CD4-positive, alpha-beta T cell (primary cell): ENCODE results near the gene LLGL1. TPM values are rescaled to one million over a fixed set of nuclear protein-coding genes. Genes with fewer than 3 reads are reported as not detected.
A peak's percentile ranks its signal among the peaks of the same experiment; 100 is the strongest.

Source experiments
- ATAC-seq: fragments of 200-7000 bp; cut with Tn5 transposase; one replicate; pipeline ENCODE4 v1.10.0; 2022; ENCODE audit warnings: mild to moderate bottlenecking; ENCODE audit not compliant: poor library complexity
- CTCF ChIA-PET: fragments of 350-600 bp; sonication (Branson Sonifier 250); formaldehyde crosslinking; loops from one replicate; lab custom pipeline; 2021; ENCODE audit warnings: antibody characterized with exemption, inconsistent platforms; lab: Charles Lee
- POLR2A ChIA-PET: fragments of 350-600 bp; sonication (Branson Sonifier 250); formaldehyde crosslinking; loops from one replicate; lab custom pipeline; 2021; ENCODE audit warnings: antibody characterized with exemption, inconsistent platforms; lab: Charles Lee
- DNase-seq, 14 experiments: peaks; one replicate each; pipeline ENCODE4 v3.0.0-alpha.2; 2013 to 2020; ENCODE audit warnings: mixed read lengths in 2 of 14
- H3K27ac ChIP-seq, 2 donors: one replicate each; pipeline versions ENCODE4 v1.5.1 to v1.7.0; 2013; ENCODE audit warnings: low read length in 2 of 2, low read depth in 1 of 2, mild to moderate bottlenecking in 1 of 2
- H3K27me3 ChIP-seq, 2 experiments: 1 replicate in 1 of 2; 2 replicates in 1 of 2; pipeline versions ENCODE4 v1.6.1 to v1.7.0; 2013; ENCODE audit warnings: low read length in 2 of 2, control low read depth in 1 of 2, mild to moderate bottlenecking in 1 of 2, moderate library complexity in 1 of 2; ENCODE audit not compliant: insufficient read depth in 2 of 2, control insufficient read depth in 1 of 2
- H3K36me3 ChIP-seq: one replicate; pipeline ENCODE4 v1.6.1; 2013; ENCODE audit warnings: low read length, control low read depth; ENCODE audit not compliant: insufficient read depth
- H3K4me1 ChIP-seq: one replicate; pipeline ENCODE4 v1.6.1; 2013; ENCODE audit warnings: low read length, control low read depth; ENCODE audit not compliant: insufficient read depth
- H3K4me3 ChIP-seq: one replicate; pipeline ENCODE4 v1.5.1; 2013; ENCODE audit warnings: mild to moderate bottlenecking, low read length, moderate library complexity
- H3K9me3 ChIP-seq, 2 experiments: 1 replicate in 1 of 2; 2 replicates in 1 of 2; pipeline versions ENCODE4 v1.6.1 to v1.7.0; 2013; ENCODE audit warnings: low read length in 2 of 2, mild to moderate bottlenecking in 2 of 2, control low read depth in 1 of 2, moderate library complexity in 1 of 2; ENCODE audit not compliant: control insufficient read depth in 1 of 2, insufficient read depth in 1 of 2
- H3K27ac Mint-ChIP-seq: one replicate; pipeline ENCODE4 v1.8.0; 2020; ENCODE audit warnings: mixed read lengths
- H3K27me3 Mint-ChIP-seq: one replicate; pipeline ENCODE4 v1.8.0; 2021; ENCODE audit warnings: mixed read lengths
- H3K36me3 Mint-ChIP-seq: one replicate; pipeline ENCODE4 v1.8.0; 2021; ENCODE audit warnings: low read depth, mixed read lengths
- H3K4me1 Mint-ChIP-seq: one replicate; pipeline ENCODE4 v1.8.0; 2021; ENCODE audit warnings: low read depth, mixed read lengths
- H3K4me3 Mint-ChIP-seq: one replicate; pipeline ENCODE4 v1.8.0; 2020; ENCODE audit warnings: mild to moderate bottlenecking, mixed read lengths
- H3K9me3 Mint-ChIP-seq: one replicate; pipeline ENCODE4 v1.8.0; 2020; ENCODE audit warnings: mixed read lengths
- intact Hi-C, 2 experiments: fragments of 100-400 bp; cut with DNase I in 1 of 2; cut with micrococcal nuclease in 1 of 2; formaldehyde crosslinking; loops; one replicate each; pipeline versions ENCODE4 v1.15.1 to v1.9.0; 2023 to 2025; cut with DNase I, micrococcal nuclease
- polyA plus RNA-seq, 2 donors: library from polyadenylated mRNA; unstranded; fragments of 120-200 nt; gene quantifications; one replicate each; pipeline ENCODE4 v1.2.1, GENCODE V29; 2013
- total RNA-seq, 174 experiments: library from RNA in 2 of 174; stranded (reverse) in 2 of 174; gene quantifications; one replicate each; pipeline ENCODE4 v1.2.3 and lab custom pipeline; 2021 to 2026
- TF ChIP-seq, protein P1 (sequence below): fragments of 200-600 bp; IDR thresholded peaks from one replicate; pipeline ENCODE4 v1.8.0; 2022; ENCODE audit warnings: antibody characterized with exemption, mild to moderate bottlenecking

Gene LLGL1
- total RNA-seq = 10 to 100 TPM; 10.8 to 11.6 TPM
- polyA plus RNA-seq (2013, experiment 1 of 2) = 15.4 TPM
- 14.9 TPM for polyA plus RNA-seq (2013, experiment 2 of 2)
- 8.9 to 72.1 (median 46.4) reads per million in 172 experiments for total RNA-seq (lab: John Stamatoyannopoulos, UW)

DNA sequence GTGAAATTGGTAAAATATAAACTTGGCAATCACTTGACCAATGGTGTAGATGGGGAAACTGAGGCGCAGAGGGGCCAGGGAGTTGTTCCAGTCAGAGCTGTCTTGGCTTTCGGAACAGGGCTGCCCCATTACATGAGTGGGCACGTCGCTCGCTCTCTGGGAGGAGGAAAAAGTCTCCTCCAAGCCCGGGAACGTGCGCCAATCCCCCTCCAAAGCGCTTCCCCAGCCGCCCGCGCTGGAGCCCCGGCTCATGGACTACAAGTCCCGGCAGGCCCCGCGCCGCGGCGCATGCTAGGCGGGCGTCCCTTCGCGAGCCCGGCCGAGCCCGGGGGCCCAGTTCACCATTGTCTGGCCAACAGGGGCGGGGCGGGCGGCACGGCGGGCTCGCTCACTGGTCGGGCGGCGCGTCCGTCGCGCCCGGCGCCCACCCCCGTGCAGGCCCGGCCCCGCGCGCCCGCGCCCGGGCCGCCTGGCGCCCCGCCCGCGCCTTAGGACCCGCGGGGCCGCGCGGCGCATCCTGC, at the start of gene LLGL1:
TSS of gene LLGL1 (plus strand) at position 515 of the 521 bp plus-strand sequence. CDS start 48 bp downstream, outside the sequence.
- Histone ChIP-seq H3K4me3 (peak within 1 kb of the TSS; percentile 81), H3K4me1 (peaks cover 42% of the 10 kb centered on the region), H3K27ac (peak within 1 kb of the TSS in 1 of 2 donors; percentile 21), H3K36me3 (no peaks in the 10 kb centered on the region), H3K27me3 (no peaks in the 10 kb centered on the region), H3K9me3 (no peaks in the 10 kb centered on the region)
- POLR2A ChIA-PET = interaction anchor here (0.6 to 1.7 kb wide), 5 partner anchors 30 to 89 kb away, joined by 3 to 7 read pairs (median 4); partner anchors contain the start of genes ALKBH5 and TOP3A
- peak within 1 kb of the TSS; percentile 62 for H3K27ac Mint-ChIP-seq
- peak; percentile 90 to 97 (median 97) for DNase-seq
- peak within 1 kb of the TSS; percentile 89 for H3K4me3 Mint-ChIP-seq
- CTCF ChIA-PET = no interaction called here
- ATAC-seq = peak; percentile 98
- TF ChIP-seq, protein P1, sequence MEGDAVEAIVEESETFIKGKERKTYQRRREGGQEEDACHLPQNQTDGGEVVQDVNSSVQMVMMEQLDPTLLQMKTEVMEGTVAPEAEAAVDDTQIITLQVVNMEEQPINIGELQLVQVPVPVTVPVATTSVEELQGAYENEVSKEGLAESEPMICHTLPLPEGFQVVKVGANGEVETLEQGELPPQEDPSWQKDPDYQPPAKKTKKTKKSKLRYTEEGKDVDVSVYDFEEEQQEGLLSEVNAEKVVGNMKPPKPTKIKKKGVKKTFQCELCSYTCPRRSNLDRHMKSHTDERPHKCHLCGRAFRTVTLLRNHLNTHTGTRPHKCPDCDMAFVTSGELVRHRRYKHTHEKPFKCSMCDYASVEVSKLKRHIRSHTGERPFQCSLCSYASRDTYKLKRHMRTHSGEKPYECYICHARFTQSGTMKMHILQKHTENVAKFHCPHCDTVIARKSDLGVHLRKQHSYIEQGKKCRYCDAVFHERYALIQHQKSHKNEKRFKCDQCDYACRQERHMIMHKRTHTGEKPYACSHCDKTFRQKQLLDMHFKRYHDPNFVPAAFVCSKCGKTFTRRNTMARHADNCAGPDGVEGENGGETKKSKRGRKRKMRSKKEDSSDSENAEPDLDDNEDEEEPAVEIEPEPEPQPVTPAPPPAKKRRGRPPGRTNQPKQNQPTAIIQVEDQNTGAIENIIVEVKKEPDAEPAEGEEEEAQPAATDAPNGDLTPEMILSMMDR = no peak
- no peaks in the 10 kb centered on the region for H3K9me3 Mint-ChIP-seq
- H3K27me3 Mint-ChIP-seq = no peaks in the 10 kb centered on the region
- no peaks in the 10 kb centered on the region for H3K36me3 Mint-ChIP-seq
- H3K4me1 Mint-ChIP-seq = peaks cover 25% of the 10 kb centered on the region
- intact Hi-C loops = loop anchor here in 1 of 2 experiments (1.0 kb wide), 3 partner anchors 35 to 90 kb away; partner anchors contain the start of genes ALKBH5, MIEF2 and SMCR8

DNA sequence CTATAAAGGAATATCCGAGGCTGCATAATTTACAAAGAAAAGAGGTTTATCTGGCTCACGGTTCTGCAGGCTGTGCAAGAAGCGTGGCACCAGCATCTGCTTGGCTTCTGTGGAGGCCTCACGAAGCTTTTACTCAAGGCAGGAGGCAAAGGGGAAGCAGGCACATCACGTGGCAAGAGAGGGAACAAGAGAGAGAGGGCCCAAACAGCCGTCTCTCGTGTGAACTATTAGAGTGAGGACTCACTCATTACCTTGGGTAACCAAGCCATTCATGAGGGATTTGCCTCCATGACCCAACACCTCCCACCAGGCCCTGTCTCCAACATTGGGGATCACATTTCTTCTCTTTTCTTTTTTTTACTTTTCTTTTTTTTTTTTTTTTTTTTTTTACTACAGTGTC, 49.3 kb upstream of the LLGL1 start:
- POLR2A ChIA-PET = no interaction called here
- no peaks in the 10 kb centered on the region for H3K4me1 ChIP-seq
- Mint-ChIP-seq H3K4me1 (no peaks in the 10 kb centered on the region), H3K36me3 (no peaks in the 10 kb centered on the region), H3K4me3 (peak overlapping the region; percentile 17), H3K27ac (no peak overlapping the region), H3K9me3 (no peaks in the 10 kb centered on the region), H3K27me3 (no peaks in the 10 kb centered on the region)
- no peaks in the 10 kb centered on the region for H3K27me3 ChIP-seq
- ATAC-seq (no peak), DNase-seq (peak in 2 of 14 experiments; percentile 55 to 57)
- intact Hi-C loops = no loop called here
- no peaks in the 10 kb centered on the region for H3K9me3 ChIP-seq
- TF ChIP-seq, protein P1 = no peak
- H3K27ac ChIP-seq = no peak overlapping the region
- no peak overlapping the region for H3K4me3 ChIP-seq
- CTCF ChIA-PET = no interaction called here
- no peaks in the 10 kb centered on the region for H3K36me3 ChIP-seq

DNA sequence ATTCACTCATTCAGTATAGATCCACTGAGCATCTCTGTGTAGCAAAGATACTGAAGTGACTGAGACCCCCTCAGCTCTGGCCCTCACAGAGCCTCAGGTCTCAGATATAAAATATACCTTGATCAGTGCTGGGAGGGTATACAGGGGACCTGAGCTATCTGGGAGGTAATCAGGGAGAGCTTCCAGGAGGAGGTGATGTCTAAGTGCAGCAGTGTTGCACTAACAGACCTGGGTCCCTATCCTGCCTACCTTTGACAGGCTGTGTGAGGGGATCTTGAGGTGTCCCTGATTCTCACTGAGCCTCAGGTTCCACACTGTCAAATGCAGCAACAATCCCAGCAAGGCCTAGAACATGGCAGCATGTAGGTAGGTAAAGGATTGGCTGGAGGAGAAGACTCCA, 48.3 kb upstream of the LLGL1 start:
- H3K4me3 ChIP-seq = no peak overlapping the region
- no peaks in the 10 kb centered on the region for H3K36me3 ChIP-seq
- ChIA-PET CTCF (no interaction called here), POLR2A (no interaction called here)
- no peak overlapping the region for H3K27ac Mint-ChIP-seq
- H3K27me3 Mint-ChIP-seq = no peaks in the 10 kb centered on the region
- H3K4me3 Mint-ChIP-seq = no peak overlapping the region
- TF ChIP-seq, protein P1 = no peak
- no peaks in the 10 kb centered on the region for H3K27me3 ChIP-seq
- H3K9me3 ChIP-seq = no peaks in the 10 kb centered on the region
- no peak for DNase-seq
- H3K9me3 Mint-ChIP-seq = no peaks in the 10 kb centered on the region
- H3K27ac ChIP-seq = no peak overlapping the region
- peaks cover 4% of the 10 kb centered on the region for H3K4me1 Mint-ChIP-seq
- ATAC-seq = no peak
- peaks cover 7% of the 10 kb centered on the region for H3K4me1 ChIP-seq
- intact Hi-C loops = no loop called here
- no peaks in the 10 kb centered on the region for H3K36me3 Mint-ChIP-seq
